SH-SY5Y (cell line): Measurements from ENCODE around the gene FBXW8.

Experiments used
- GATA2 ChIP-seq: IDR thresholded peaks from 2 replicates; pipeline ENCODE4 v1.6.1; 2011; ENCODE audit warnings: mild to moderate bottlenecking, low read depth, low read length
- GATA3 ChIP-seq: IDR thresholded peaks from 2 replicates; pipeline ENCODE4 v1.6.1; 2011; ENCODE audit warnings: low read depth, mild to moderate bottlenecking, low read length, moderate library complexity

GRCh38 chr12:117048585-117048904, 137.8 kb downstream of the FBXW8 start:
- TF ChIP-seq GATA2 (no peak), GATA3 (no peak)
